Heart left ventricle (tissue), 13 donors: ENCODE measurements around the gene NAXE.

Experiments used
- CTCF ChIP-seq, 12 donors: fragments of 200-600 bp; sonication (generic) in 4 of 12; IDR thresholded peaks; one replicate each; pipeline versions ENCODE4 v1.5.0 to v1.8.0; 2018 to 2022; ENCODE audit warnings: antibody characterized with exemption in 12 of 12, mild to moderate bottlenecking in 5 of 12
- POLR2A ChIP-seq, 2 donors: fragments of 450-650 bp; IDR thresholded peaks; one replicate each; pipeline ENCODE4 v1.6.1; 2017; ENCODE audit warnings: antibody characterized with exemption in 2 of 2, mild to moderate bottlenecking in 2 of 2, moderate library complexity in 2 of 2
- donor health status: ischemic (EF 13 %, LVEDD 7.1; RV severe dilation, severe dysfunction).
- donor health status: DM: no; HTN: yes; CAD: no.
- donor health status: DM: no; HTN: no; CAD: no.
- donor health status: ischemic (EF 25% LVEDD 6.9; RV normal size, moderate dysfunction).
- donor health status: ischemic (EF 25% LVEDD 5.7; RV mildly dilated, moderate dysfunction).
- donor health status: ischemic (EF 35%, LVEDD 5.7; RV mildly dilated, moderate dysfunction).
- donor health status: nonischemic (EF 11% LVEDD 7.7; RV severe dilation, severe dysfunction).
- donor health status: DM: yes; HTN: yes; CAD: no.
- donor health status: PGD.
- donor health status: ischemic (EF 29% LVEDD 5.4; RV normal size, mild dysfunction).
- donor health status: nonischemic (EF 23%, LVEDD 6.1; RV moderate dilation, normal function).

- TF ChIP-seq POLR2A (IDR thresholded peaks at IDR 0.05) (no peak), CTCF (IDR thresholded peaks at IDR 0.05) (no peak)
Measured at GRCh38 chr1:156626079-156626438, 34.5 kb downstream of the NAXE start.
